ENCODE data around the gene ACCSL.

The ACCSL gene

DNA sequence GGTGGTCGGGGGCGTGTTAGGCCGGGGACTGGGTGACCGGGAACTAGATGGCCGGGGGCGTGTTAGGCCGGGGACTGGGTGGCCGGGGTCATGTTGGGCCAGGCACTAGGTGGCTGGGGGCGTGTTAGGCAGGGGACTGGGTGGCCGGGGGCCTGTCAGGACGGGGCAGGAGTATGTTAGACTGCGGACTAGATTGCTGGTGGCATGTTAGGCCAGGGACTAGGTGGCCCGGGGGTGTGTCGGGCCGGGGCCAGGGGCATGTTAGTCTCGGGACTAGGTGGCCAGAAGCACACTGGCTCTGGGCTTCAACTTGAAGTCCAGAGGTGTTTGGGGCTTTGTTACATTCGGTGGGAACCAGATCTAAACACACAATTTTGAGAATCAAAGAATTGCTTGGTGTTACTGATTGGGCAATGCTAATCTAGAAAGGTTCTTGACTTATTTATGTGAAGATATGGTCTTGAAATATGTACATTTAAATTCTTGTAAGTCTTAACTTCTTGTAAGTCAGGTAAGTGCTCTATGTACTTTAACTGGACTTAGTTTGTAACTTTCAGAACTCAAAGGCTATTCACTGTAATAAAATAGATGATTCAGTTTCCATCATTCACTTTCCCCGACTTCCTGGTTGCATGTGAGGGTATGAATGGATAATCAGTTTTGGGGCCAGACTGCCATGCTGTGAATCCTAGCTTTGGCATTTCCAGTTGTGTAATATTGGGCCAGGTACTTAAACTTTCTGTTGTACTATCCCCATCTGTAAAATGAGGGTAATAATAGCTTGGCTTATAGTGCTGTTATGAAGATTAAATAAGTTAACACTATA is 48.8 kb downstream of the ACCSL start:
- no peak for DNase-seq (ENCODE audit: low read depth in 3 of 3)

DNA sequence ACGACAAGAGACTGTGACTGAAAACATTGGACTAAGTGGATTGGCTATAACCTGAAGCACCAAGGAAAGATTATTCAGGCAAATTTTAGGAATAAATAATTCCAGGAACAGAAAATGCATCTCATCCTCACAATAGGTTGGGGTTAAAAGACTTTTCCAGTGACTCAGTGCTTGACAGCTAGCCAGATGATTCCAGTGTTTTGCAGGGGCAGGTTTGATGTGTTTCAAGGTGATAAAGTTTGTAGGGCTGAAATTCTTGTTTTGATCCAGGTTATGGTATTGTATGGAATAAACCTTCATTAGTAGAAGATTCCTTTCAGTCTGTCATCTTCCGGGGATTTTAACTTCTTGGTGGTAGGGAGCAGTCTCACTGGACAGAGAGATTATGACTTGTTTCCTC is 50.0 kb downstream of the ACCSL start:
- no peak for DNase-seq (ENCODE audit: low read depth in 3 of 3)

DNA sequence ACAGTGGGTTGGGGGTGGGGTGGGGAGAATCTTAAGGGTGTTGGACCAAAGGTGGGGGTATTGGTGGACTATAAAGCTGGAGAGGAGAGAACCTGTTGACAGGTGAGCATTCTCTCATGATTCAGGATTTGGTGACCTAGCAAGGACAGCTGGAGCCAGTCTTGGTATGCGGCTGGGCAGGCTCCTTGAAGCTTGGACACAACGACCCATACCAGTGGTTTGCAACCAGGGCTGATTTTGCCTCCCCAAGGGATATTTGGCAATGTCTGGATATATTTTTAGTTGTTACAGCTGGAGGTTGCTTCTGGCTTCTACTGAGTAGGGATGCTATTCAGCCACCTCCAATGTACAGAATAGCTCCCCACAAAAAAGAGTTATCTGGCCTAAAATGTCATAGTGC is 53.3 kb downstream of the ACCSL start:
- no peak for DNase-seq (ENCODE audit: low read depth in 3 of 3)

DNA sequence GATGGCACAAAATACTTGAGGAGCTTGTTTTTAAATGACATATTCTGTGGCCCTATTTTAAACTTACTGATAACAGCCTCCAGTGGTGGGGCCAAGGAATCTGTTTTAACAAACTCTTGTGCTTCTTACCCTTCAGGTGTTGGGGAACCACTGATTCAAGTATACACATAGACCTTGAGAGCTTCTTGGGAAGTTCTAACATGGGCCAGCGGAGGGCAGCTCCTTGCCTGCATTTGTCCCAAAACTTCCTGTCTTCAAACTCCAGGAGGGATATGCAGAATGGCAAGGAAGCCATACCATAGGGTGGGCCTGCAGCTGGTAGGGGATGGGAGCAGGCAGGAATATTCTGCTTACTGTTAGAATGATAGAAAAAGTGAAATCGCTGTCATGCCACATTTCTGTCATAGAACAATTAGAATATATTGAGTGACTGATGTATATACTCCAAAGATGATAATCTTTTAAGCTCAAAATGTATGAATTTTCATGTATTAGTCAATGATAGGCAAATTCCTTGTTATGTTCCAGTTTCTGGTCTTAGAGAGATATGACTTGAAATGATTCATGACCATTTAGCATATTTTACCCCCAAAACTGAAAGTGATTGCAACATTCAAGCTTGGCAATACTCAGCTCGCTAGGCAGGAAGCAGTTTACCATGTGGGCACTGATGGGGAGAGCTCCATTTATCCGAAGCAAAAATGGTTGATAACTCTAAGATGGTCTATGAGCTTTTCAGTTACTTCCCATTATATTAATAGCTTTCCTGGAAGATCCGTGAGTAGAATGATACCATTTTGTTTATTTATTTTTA is 56.9 kb downstream of the ACCSL start:
- no peak for DNase-seq (ENCODE audit: low read depth in 3 of 3)

DNA sequence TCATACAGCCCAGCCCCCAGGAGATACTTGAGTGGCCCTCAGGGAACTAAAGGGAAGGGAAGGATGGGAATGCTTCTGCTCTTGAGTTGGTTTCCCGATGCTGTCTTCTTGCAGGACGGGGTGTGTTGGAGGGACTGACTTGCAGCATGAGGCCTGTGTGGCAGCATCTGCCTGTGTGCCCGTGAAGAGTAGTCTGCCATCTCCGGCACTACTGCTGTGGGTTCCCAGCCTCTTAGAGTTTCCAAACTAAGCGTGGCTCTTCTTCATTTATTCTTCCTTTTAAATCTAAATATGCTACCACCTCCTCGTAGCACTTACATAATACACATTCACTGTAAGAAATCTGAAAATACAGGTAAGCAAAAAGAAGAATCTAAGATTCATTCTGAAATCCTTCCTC is 60.5 kb downstream of the ACCSL start:
- DNase-seq (ENCODE audit: low read depth in 3 of 3): no peak

Data from stimulated activated CD4-positive, alpha-beta T cell treated with anti-CD3 and anti-CD28 coated beads, TNF-alpha, amount 100 ng/mL, for 4 hours (primary cell).